ENCODE results near the gene KCNQ5.
"Not testable (repeated sequence)": the region's sequence is repeated elsewhere in the genome, so short reads cannot be mapped to it uniquely, and the experiment has no call there.

Gene KCNQ5

GRCh38 chr6:72844614-72845013, 222.8 kb downstream of the KCNQ5 start:
- DNase-seq (ENCODE audit: low read depth) = no peak

DNA sequence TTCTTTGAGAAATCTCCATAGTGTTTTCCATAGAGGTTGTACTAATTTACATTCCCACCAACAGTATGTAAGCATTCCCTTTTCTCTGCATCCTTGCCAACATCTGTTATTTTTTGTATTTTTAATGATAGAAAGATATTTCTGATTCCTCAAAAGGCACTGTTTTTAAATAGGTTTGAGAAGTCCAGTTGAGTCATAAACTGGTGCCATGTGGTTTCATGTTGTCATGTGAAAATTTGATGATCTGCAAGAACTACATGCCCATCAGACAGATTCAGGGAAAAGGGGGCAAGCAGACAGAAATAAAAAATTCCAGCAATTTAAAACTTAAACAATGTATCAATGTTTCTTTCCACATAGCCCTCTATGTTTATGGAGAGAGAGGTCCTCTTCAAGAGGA, 227.5 kb downstream of the KCNQ5 start:
- DNase-seq (ENCODE audit: low read depth) = no peak

GRCh38 chr6:72850040-72850439, 228.2 kb downstream of the KCNQ5 start:
- no peak for DNase-seq (ENCODE audit: low read depth)

GRCh38 chr6:72850469-72850868, 228.6 kb downstream of the KCNQ5 start:
- no peak for DNase-seq (ENCODE audit: low read depth)

DNA sequence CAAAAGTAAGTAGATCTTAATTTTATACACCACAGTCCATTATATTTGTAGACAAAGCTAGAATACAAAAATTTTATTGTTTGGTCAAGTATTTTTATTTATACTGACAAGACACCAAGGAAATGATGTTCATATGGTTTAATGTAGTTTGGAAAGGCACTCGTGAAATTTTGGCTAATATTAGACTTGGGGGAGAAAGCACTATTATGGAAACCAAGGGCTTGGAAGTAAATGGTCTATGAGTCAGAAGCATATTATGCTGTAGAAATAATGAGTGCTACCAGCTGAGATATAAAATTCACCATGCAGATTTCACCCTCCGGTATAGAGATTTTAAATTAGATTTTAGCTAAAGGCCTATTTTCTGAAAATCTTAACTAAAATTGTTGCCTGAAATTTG, 233.6 kb downstream of the KCNQ5 start:
- no peak for DNase-seq (ENCODE audit: low read depth)

DNA sequence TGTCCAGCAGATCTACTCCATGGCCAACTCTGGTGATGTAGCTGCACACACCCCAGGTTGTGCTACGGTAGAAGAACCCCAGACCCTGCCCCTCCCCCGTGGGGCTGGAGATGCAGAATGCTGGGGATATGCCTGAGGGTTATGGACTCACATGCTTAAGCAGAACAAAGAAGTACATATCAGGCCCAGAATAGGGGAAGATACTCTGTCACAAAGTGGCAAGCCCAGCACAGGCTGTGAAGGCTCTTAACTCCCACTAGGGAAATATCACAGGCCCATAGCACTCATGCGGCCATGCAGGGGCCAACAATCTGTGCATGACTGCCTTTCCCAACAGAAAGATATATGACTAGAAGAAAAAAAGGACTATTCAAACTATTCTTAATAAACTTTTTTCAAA, 234.9 kb downstream of the KCNQ5 start:
- no peak for DNase-seq (ENCODE audit: low read depth)

DNA sequence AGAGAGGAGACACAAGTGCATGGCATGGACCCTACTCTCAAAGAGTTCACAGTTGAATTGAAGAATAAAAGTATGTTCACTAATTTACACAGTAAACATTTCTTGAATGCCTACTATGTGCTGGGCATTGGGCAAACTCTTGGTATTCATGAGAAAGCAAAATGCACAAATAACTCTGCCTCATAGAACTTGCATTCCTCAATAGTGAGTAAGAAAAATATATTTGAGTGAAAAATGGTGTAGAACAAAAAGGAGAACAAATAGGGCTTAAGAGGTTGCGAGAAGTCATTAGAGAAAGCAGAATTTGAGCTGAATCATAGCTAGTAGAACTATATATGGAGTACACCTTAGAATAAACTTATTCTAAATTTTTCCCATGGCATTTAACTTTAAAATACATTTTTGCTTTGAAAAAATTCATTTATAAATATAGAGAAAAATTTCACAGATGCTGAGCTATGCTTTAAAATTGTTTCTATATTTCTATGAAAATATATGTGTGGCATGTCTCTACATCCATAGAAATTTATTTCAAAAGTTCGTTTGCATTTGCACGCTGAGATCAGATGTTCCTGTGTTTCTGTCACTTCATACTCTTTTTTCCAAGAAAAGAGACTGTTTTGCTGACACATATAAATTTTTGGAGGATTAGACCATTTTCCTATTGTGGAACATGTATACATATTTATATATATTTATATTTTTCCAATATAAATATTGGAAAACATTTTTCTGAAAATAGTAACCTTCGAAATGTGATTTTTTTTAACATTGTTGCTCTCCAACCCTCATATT, 236.1 kb downstream of the KCNQ5 start:
- no peak for DNase-seq (ENCODE audit: low read depth)

DNA sequence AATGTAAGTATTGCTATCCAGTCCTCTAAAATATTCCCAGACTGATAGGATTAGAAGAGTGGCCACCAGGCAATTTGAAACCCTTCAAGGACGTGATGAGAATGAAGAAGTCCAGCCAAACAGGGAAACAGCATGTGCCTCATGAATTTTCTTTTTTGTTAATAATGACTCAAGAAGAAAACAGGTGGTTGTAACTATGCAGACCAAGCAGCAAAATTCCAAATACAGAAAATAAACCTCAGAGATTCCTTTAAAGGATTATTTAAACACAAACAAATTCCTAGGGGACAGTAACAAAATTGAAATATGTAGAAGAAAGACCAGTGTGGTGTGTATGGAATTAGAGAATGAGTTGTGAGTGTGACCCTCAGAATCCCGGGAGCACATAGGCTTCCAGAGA, 239.2 kb downstream of the KCNQ5 start:
- DNase-seq (ENCODE audit: low read depth) = no peak

DNA sequence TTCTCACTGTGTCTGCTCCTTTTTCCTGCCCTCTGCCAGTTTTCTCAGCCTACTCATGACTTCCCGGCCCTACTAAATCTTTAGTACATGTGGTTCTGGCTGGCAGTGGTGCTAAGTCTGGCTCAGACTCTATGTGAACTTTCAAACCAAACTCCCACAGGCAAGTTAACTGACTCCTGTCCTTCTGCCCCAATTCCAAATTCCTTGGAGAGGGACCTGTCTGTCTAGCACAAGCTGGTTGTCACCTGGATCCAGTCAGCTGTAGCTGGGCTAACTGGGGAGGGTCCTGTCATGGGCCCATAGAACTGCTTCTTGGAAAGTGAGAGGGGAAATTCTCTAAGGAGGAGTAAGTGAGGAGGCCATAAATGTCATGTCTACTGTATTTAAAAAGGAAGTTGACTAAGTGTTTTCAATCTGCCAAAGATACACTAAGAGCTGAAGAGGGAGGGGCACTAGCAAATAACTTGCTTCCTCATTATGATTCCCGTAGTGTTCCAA, 240.1 kb downstream of the KCNQ5 start:
- DNase-seq (ENCODE audit: low read depth) = no peak

DNA sequence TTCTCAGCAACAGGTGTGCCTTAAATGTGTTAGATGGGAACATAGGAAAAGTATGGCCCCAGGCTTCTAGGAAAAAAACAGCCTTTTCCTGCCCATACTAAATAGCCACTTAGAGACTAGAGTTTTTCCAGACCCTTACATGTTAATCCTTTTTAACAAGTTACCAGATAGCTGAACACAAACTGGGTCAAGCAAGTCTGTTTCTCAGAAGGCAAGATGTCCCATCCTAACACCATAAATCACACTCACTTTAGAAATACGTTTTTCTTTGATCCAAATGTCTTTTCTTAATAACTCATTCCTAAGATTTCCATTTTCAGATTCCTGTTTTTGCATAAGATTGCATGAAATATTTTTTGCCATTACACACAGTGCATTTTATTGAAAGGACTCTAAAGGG, 241.3 kb downstream of the KCNQ5 start:
- no peak for DNase-seq (ENCODE audit: low read depth)

- no peak for DNase-seq (ENCODE audit: low read depth)
Measured at GRCh38 chr6:72864236-72864635, 242.4 kb downstream of the KCNQ5 start.

GRCh38 chr6:72864799-72865198, 242.9 kb downstream of the KCNQ5 start:
- DNase-seq (ENCODE audit: low read depth) = no peak

GRCh38 chr6:72865467-72865866, 243.6 kb downstream of the KCNQ5 start:
- DNase-seq (ENCODE audit: low read depth) = no peak

- DNase-seq (ENCODE audit: low read depth) = no peak
Measured at GRCh38 chr6:72869621-72870020, 247.8 kb downstream of the KCNQ5 start.

DNA sequence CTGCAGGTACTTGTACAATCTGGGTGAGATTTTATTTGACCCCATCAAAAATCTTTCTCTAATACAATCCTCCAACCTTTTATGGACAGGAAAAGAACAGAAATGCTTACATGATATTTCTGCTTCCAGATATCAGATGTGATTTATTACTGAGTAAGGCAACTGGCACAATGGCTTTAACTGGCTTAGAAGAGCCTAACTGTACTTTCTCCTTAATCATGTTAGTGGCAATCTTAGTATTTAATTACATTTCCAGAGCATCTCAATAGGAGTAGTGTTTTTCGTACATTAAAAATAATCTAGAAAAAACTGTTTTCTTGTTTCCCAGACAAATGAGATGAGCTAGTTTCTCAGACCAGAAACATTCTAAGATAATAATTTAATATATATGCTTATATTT, 251.6 kb downstream of the KCNQ5 start:
- no peak for DNase-seq (ENCODE audit: low read depth)

- no peak for DNase-seq (ENCODE audit: low read depth)
Measured at GRCh38 chr6:72876256-72876655, 254.4 kb downstream of the KCNQ5 start.

DNA sequence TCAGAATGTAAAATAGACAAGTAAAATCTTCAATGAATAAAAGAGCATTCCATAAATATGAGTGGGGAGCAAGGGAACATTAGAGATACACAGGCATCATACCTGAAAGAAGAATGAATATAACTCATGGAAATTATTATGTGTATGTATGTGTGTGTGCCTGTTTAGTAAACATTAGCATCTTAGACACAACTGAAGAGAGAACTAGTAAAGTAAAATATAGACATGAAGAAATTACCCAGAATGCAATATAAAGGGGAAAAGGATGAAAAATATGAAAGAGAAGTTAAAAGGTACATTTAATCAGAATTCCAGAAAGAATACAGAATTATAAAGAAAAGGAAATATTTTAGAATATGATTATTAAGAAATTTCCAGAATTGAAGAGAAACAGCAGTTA, 264.3 kb downstream of the KCNQ5 start:
- no peak for DNase-seq (ENCODE audit: low read depth)

- no peak for DNase-seq (ENCODE audit: low read depth)
Measured at GRCh38 chr6:72890233-72890632, 268.4 kb downstream of the KCNQ5 start.

DNA sequence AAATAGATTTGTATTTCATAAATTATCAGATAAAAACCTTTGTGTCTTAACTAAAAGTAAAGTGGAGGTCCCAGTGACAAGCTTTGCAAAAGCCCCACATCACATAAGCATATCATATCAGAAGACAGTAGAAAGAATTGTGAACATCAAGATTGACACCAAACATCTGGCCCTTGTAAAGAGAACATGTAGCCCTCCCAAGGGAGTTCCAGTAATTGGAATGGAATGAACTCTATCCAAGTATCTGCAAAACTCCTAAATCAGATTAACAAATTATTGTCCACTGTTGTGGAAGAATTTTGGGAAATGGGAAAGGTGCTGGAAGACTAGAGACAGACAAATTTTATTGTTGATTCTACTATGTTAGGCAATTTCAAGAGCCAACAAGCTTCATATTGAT, 268.8 kb downstream of the KCNQ5 start:
- no peak for DNase-seq (ENCODE audit: low read depth)

- no peak for DNase-seq (ENCODE audit: low read depth)
Measured at GRCh38 chr6:72892901-72893300, 271.0 kb downstream of the KCNQ5 start.

- no peak for DNase-seq (ENCODE audit: low read depth)
Measured at GRCh38 chr6:72894091-72894490, 272.2 kb downstream of the KCNQ5 start.

- not testable (repeated sequence) for DNase-seq (ENCODE audit: low read depth)
Measured at GRCh38 chr6:72898313-72898712, 276.4 kb downstream of the KCNQ5 start.

DNA sequence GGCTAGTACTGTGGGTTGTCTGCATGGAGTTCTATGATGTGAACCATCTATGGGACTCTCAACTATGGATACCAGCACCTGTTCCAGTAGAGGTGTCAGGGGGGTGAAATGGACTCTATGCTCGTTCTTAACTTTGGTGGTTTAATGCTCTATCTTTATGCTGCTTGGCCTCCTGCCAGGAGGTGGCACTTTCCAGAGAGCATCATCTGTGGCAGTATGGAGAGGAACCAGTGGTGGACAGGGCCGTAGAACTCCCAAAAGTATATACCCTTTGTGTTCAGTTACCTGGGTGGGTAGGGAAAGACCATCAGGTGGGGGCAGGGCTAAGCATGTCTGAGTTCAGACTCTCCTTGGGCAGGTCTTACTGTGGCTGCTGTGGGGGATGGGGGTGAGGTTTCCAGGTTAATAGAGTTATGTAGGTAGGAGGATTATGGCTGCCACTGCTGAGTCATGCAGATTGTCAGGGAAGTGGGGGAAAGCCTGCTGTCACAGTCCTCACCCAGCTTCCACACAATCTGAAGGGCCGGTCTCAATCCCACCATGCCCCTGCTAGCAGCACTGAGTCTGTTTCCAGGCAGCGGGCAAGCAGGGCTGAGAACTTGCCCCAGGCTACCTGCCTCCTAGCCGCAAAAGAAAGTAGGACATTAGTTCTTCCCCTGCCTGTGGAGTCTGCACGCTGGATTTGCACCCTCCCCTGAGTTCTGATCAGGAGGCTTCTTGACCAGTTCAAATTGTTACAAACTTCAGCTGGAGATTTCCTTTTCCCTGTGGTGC, 284.0 kb downstream of the KCNQ5 start:
- DNase-seq (ENCODE audit: low read depth) = no peak
